Adrenal gland (tissue), 12 donors: ENCODE data around the gene IL16. TPM values are rescaled to one million over a fixed set of nuclear protein-coding genes. Genes with fewer than 3 reads are reported as not detected.

Experiments used
- DNase-seq, 7 donors: peaks; one replicate each; pipeline ENCODE4 v3.0.0-alpha.2; 2019 to 2020
- H3K27ac ChIP-seq, 5 donors: fragments of 200-600 bp; sonication (generic) in 4 of 5; 1 replicate in 3 of 5; 2 replicates in 2 of 5; pipeline versions ENCODE4 v1.5.1 to v1.8.0; 2016 to 2020; ENCODE audit warnings: mild to moderate bottlenecking in 1 of 5
- H3K27me3 ChIP-seq: fragments of 200-600 bp; 2 replicates; pipeline ENCODE4 v1.8.0; 2021
- H3K36me3 ChIP-seq, 2 donors: fragments of 200-600 bp; replicated peaks in 1 of 2; 1 replicate in 1 of 2; 2 replicates in 1 of 2; pipeline versions ENCODE4 v1.5.1 to v1.8.0; 2018 to 2022
- H3K4me1 ChIP-seq, 2 donors: fragments of 200-600 bp; replicated peaks in 1 of 2; 1 replicate in 1 of 2; 2 replicates in 1 of 2; pipeline versions ENCODE4 v1.5.1 to v1.8.0; 2018 to 2021
- H3K4me3 ChIP-seq, 4 donors: fragments of 200-600 bp; sonication (generic) in 3 of 4; one replicate each; pipeline ENCODE4 v1.5.1; 2016 to 2018
- H3K9me3 ChIP-seq, 3 donors: fragments of 200-600 bp; sonication (generic) in 1 of 3; replicated peaks in 1 of 3; 1 replicate in 2 of 3; 2 replicates in 1 of 3; pipeline versions ENCODE4 v1.5.1 to v1.8.0; 2016 to 2021
- POLR2A ChIP-seq, 2 donors: fragments of 450-650 bp; IDR thresholded peaks; one replicate each; pipeline ENCODE4 v1.6.1; 2017; ENCODE audit warnings: antibody characterized with exemption in 2 of 2, mild to moderate bottlenecking in 2 of 2, moderate library complexity in 1 of 2
- WGBS, 4 donors: extraction: QIAGEN DNeasy Blood & Tissue Kit in 2 of 4; methylation state at CpG; one replicate each; pipeline versions ENCODE4 v1.1.5 to v1.1.7; 2013 to 2017; 5-methylcytosine and 5-hydroxymethylcytosine counted together
- intact Hi-C, 2 donors: fragments of 100-400 bp; cut with DNase I; formaldehyde crosslinking; loops; one replicate each; pipeline versions ENCODE4 v1.14.1 to v1.15.0; 2022 to 2023
- polyA plus RNA-seq, 3 donors: library from polyadenylated mRNA; stranded (reverse); fragments of 200-250 nt in 2 of 3; fragments of 350-450 nt in 1 of 3; fragmentation: Illumina TruSeq in 1 of 3; extraction: RNeasy Lipid Tissue Mini Kit (QIAGEN cat#74804) in 1 of 3; gene quantifications; one replicate each; pipeline ENCODE4 v1.2.3, GENCODE V29; 2013 to 2014
- total RNA-seq, 9 donors: library from RNA; depleted of rRNA in 4 of 9; stranded (reverse); fragments of >200 nt in 4 of 9; fragments of 120-200 nt in 1 of 9; fragmentation: NEBNext Ultra II Directional in 1 of 9; extraction: Animal tissue kit (Norgen Biotek cat#: 25700) in 1 of 9; gene quantifications; one replicate each; pipeline versions ENCODE4 v1.1.0 to v1.2.4, GENCODE V29; 2013 to 2023
- TF ChIP-seq, protein P1 (sequence below), 6 experiments: fragments of 450-650 bp in 4 of 6; fragments of 200-600 bp in 2 of 6; sonication (generic) in 1 of 6; IDR thresholded peaks; 1 replicate in 5 of 6; 2 replicates in 1 of 6; pipeline versions ENCODE4 v1.5.1 to v1.8.0; 2016 to 2021; ENCODE audit warnings: antibody characterized with exemption in 6 of 6, mild to moderate bottlenecking in 2 of 6, moderate library complexity in 1 of 6
- donor health status: healthy with polysubstance abuse.
- donor health status: Bipolar disorder and iron deficiency.
- donor health status: DM: yes; HTN: yes; CAD: no.
- donor health status: DM: no; HTN: no; CAD: no.
- donor health status: DM: no; HTN: no; CAD: no.
- donor health status: DM: yes; HTN: yes; CAD: no.

Gene IL16
- total and polyA plus RNA-seq, 12 donors: 2.2 to 16.0 (median 6.3) TPM

DNA sequence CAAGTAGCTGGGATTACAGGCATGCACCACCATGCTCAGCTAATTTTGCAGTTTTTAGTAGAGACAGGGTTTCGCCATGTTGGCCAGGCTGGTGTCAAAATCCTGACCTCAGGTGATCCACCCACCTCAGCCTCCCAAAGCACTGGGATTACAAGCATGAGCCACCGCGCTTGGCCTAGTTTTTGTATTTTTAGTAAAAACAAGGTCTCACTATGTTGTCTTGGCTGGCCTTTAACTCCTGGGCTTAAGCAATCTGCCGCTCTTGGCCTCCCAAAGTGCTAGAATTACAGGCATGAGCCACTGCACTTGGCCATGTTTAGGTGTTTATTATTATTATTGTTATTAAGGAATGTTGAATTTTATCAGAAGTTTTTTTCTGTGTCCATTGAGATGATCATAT is 14.7 kb downstream of the IL16 start:
- H3K4me3 ChIP-seq: no peak overlapping the region
- no peak overlapping the region for H3K27ac ChIP-seq
- no peak for TF ChIP-seq POLR2A (IDR thresholded peaks at IDR 0.05)
- TF ChIP-seq, protein P1, sequence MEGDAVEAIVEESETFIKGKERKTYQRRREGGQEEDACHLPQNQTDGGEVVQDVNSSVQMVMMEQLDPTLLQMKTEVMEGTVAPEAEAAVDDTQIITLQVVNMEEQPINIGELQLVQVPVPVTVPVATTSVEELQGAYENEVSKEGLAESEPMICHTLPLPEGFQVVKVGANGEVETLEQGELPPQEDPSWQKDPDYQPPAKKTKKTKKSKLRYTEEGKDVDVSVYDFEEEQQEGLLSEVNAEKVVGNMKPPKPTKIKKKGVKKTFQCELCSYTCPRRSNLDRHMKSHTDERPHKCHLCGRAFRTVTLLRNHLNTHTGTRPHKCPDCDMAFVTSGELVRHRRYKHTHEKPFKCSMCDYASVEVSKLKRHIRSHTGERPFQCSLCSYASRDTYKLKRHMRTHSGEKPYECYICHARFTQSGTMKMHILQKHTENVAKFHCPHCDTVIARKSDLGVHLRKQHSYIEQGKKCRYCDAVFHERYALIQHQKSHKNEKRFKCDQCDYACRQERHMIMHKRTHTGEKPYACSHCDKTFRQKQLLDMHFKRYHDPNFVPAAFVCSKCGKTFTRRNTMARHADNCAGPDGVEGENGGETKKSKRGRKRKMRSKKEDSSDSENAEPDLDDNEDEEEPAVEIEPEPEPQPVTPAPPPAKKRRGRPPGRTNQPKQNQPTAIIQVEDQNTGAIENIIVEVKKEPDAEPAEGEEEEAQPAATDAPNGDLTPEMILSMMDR (IDR thresholded peaks at IDR 0.05): no peak
- no peak for DNase-seq
- intact Hi-C loops: no loop called here
- 76 to 91% (median 87%) methylated on average over 4 of the region's 4 CpGs for WGBS, 4 donors
- no peaks in the 10 kb centered on the region for H3K27me3 ChIP-seq
- H3K4me1 ChIP-seq: no peaks in the 10 kb centered on the region
- no peaks in the 10 kb centered on the region for H3K9me3 ChIP-seq
- H3K36me3 ChIP-seq: no peaks in the 10 kb centered on the region

DNA sequence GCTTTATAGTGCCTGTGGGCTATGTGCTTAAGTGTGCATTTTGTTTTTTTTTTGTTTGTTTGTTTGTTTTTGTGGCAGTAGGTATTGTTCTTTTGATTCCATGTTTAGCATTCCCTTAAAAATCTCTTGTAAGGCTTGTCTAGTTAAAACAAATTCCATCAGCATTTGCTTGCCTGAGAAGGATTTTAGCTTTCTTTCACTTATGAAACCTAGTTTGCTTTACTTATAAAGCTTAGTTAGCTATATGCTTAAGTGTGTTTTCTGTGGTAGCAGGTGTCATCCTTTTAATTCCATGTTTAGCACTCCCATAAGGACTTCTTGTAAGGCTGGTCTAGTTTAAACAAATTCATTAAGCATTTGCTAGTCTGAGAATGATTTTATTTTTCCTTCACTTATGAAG is 17.3 kb downstream of the IL16 start:
- Histone ChIP-seq H3K36me3 (no peaks in the 10 kb centered on the region), H3K27ac (no peak overlapping the region), H3K27me3 (no peaks in the 10 kb centered on the region), H3K4me3 (no peak overlapping the region), H3K9me3 (no peaks in the 10 kb centered on the region), H3K4me1 (no peaks in the 10 kb centered on the region)
- no peak for TF ChIP-seq POLR2A (IDR thresholded peaks at IDR 0.05)
- TF ChIP-seq, protein P1 (IDR thresholded peaks at IDR 0.05): no peak
- intact Hi-C loops: no loop called here
- DNase-seq: no peak

DNA sequence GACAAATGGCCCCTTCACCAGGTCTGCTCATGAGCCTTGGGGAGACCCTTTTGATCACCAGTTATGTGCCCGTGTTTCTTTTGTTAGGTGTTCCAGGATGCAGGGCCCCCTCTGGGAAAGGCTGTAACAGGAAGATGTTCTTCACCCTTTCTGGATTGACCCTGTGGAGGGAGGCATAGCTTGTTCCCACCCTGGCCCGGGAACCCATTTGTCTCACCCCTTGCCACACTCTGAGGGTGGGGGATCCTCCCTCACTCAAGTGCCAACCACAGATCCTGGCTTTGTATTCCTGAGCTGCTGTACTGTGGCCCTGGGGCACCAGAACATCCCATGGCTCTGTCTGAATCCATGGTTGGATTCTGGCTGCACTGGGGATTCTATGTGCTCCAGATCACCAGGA is 18.9 kb downstream of the IL16 start:
- Histone ChIP-seq H3K4me3 (no peak overlapping the region), H3K9me3 (no peaks in the 10 kb centered on the region), H3K36me3 (no peaks in the 10 kb centered on the region), H3K27me3 (no peaks in the 10 kb centered on the region), H3K27ac (no peak overlapping the region), H3K4me1 (no peaks in the 10 kb centered on the region)
- TF ChIP-seq, protein P1 (IDR thresholded peaks at IDR 0.05): no peak
- TF ChIP-seq POLR2A (IDR thresholded peaks at IDR 0.05): no peak
- intact Hi-C loops: no loop called here
- WGBS, 4 donors: 82 to 91% (median 83%) methylated on average over 1 to 2 of the region's 2 CpGs
- no peak for DNase-seq

DNA sequence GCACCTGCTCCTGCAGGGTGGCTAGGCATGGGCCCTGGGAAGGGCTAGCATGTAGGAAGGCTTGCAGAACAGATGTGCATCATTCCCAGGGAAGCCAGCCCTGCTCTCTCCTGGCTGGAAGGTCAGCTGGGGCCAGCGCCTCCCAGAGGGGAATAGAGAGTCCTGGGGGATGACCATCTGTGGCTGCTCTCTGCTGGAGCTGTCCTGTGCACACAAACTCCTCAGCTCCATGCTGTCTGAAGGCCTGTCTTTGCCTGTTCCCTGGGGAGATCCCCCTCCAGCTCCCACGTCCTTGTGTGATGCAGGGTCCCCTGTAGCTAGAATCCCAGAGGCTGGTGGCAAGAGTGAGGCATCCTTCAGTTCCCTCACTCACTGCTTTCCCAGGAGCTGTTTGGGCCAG is 19.3 kb downstream of the IL16 start:
- WGBS, 4 donors: 44 to 71% (median 59%) methylated on average over 1 to 2 of the region's 2 CpGs
- no peak for TF ChIP-seq POLR2A (IDR thresholded peaks at IDR 0.05)
- TF ChIP-seq, protein P1 (IDR thresholded peaks at IDR 0.05): no peak
- Histone ChIP-seq H3K27ac (no peak overlapping the region), H3K4me1 (no peaks in the 10 kb centered on the region), H3K4me3 (no peak overlapping the region), H3K36me3 (no peaks in the 10 kb centered on the region), H3K9me3 (no peaks in the 10 kb centered on the region), H3K27me3 (no peaks in the 10 kb centered on the region)
- no peak for DNase-seq
- intact Hi-C loops: no loop called here
